K562 (cell line): ENCODE measurements around the gene DNAAF1. TPM values are rescaled to one million over a fixed set of nuclear protein-coding genes. Genes with fewer than 3 reads are reported as not detected.
A peak's percentile ranks its signal among the peaks of the same experiment; 100 is the strongest.

Source experiments
- CAMTA2 ChIP-seq: fragments of 250-450 bp; sonication (Bioruptor Pico); conservative IDR thresholded peaks from 2 replicates; pipeline ENCODE4 v1.5.1; 2022
- MCM2 ChIP-seq: fragments of 450-650 bp; IDR thresholded peaks from 2 replicates; pipeline ENCODE4 v1.6.1; 2017; ENCODE audit warnings: low read depth, mild to moderate bottlenecking
- MTF1 ChIP-seq: fragments of 250-450 bp; sonication (Bioruptor Pico); IDR thresholded peaks from 2 replicates; pipeline ENCODE4 v1.9.0; 2021; ENCODE audit warnings: moderate library complexity, mild to moderate bottlenecking, inconsistent platforms, borderline replicate concordance
- NR4A1 ChIP-seq, 2 experiments: fragments of 250-450 bp in 1 of 2; fragments of 450-650 bp in 1 of 2; sonication (Bioruptor Pico) in 1 of 2; IDR thresholded peaks; 2 replicates each; pipeline versions ENCODE4 v1.4.0 to v1.6.1; 2016 to 2020; ENCODE audit warnings: mild to moderate bottlenecking in 2 of 2, missing compliant biosample characterization in 1 of 2, missing genetic modification characterization in 1 of 2, moderate library complexity in 1 of 2
- POU5F1 ChIP-seq: fragments of 150-350 bp; IDR thresholded peaks from 2 replicates; pipeline ENCODE4 v1.6.1; 2014; ENCODE audit warnings: borderline replicate concordance, low read length, low read depth, mild to moderate bottlenecking; ENCODE audit not compliant: partially characterized antibody
- TAL1 ChIP-seq: fragments of 450-650 bp; IDR thresholded peaks from 2 replicates; pipeline ENCODE4 v1.6.1; 2016; ENCODE audit warnings: mild to moderate bottlenecking
- ZFP30 ChIP-seq: fragments of 250-450 bp; sonication (Bioruptor Pico); IDR thresholded peaks from 2 replicates; pipeline ENCODE4 v1.8.0; 2022; ENCODE audit warnings: moderate library complexity, mild to moderate bottlenecking, inconsistent platforms, borderline replicate concordance
- ZNF583 ChIP-seq: fragments of 250-450 bp; sonication (Bioruptor Pico); IDR thresholded peaks from 2 replicates; pipeline ENCODE4 v1.4.0; 2020
- polyA plus RNA-seq, 8 experiments: library from polyadenylated mRNA; depleted of rRNA in 4 of 8; stranded (reverse) in 5 of 8; unstranded in 3 of 8; fragments of >200 nt; fragmentation: Nextera tagmentation in 2 of 8; fragmentation: Illumina TruSeq in 1 of 8; extraction: Ambion mirVana in 2 of 8; extraction: Trizol in 1 of 8; gene quantifications; 2 replicates each; pipeline versions ENCODE4 v1.2.1 to v1.2.3, GENCODE V29; 2011 to 2014; ENCODE audit warnings: inconsistent platforms in 1 of 8, missing spikeins in 1 of 8
- total RNA-seq, 7 experiments: library from RNA; depleted of rRNA in 6 of 7; stranded (reverse); fragments of >200 nt in 6 of 7; fragmentation: Illumina TruSeq in 2 of 7; extraction: Trizol in 2 of 7; gene quantifications; 2 replicates each; pipeline versions ENCODE4 v1.2.1 to v1.2.3, GENCODE V29; 2011 to 2021; ENCODE audit warnings: low replicate concordance in 1 of 7
- TF ChIP-seq, protein P1 (sequence below): fragments of 250-450 bp; sonication (Bioruptor Pico); IDR thresholded peaks from 2 replicates; pipeline ENCODE4 v1.9.0; 2021; ENCODE audit warnings: mild to moderate bottlenecking, inconsistent platforms
- TF ChIP-seq, protein P2 (sequence below): fragments of 450-650 bp; IDR thresholded peaks from 2 replicates; pipeline ENCODE4 v1.6.1; 2016; ENCODE audit warnings: mild to moderate bottlenecking, moderate library complexity

Gene DNAAF1
- total and polyA plus RNA-seq, 9 of the 15 experiments (the other 6 are each of a cell fraction or from before 2014, with no cell fraction given) = 0.01 TPM; not detected in 8

GRCh38 chr16:84137287-84137686 lies 7.8 kb upstream of the DNAAF1 start (continued):
- TF ChIP-seq POU5F1 (no peak), TAL1 (no peak), MCM2 (no peak), CAMTA2 (CRISPR knock-in tag) (0 out of 2 replicates have a peak, but pooled peaks have one; percentile 67), ZFP30 (CRISPR knock-in tag) (no peak), MTF1 (CRISPR knock-in tag) (no peak), NR4A1 (CRISPR knock-in tag; IDR thresholded peaks at IDR 0.05) (0 out of 2 replicates have a peak, but pooled peaks have one; percentile 81), NR4A1 (tag; IDR thresholded peaks at IDR 0.05) (no peak), ZNF583 (CRISPR knock-in tag) (0 out of 2 replicates have a peak, but pooled peaks have one; percentile 53)
- TF ChIP-seq, protein P1, sequence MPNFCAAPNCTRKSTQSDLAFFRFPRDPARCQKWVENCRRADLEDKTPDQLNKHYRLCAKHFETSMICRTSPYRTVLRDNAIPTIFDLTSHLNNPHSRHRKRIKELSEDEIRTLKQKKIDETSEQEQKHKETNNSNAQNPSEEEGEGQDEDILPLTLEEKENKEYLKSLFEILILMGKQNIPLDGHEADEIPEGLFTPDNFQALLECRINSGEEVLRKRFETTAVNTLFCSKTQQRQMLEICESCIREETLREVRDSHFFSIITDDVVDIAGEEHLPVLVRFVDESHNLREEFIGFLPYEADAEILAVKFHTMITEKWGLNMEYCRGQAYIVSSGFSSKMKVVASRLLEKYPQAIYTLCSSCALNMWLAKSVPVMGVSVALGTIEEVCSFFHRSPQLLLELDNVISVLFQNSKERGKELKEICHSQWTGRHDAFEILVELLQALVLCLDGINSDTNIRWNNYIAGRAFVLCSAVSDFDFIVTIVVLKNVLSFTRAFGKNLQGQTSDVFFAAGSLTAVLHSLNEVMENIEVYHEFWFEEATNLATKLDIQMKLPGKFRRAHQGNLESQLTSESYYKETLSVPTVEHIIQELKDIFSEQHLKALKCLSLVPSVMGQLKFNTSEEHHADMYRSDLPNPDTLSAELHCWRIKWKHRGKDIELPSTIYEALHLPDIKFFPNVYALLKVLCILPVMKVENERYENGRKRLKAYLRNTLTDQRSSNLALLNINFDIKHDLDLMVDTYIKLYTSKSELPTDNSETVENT = peak; percentile 15; the same call in 1 of the 2 replicates
- TF ChIP-seq, protein P2, sequence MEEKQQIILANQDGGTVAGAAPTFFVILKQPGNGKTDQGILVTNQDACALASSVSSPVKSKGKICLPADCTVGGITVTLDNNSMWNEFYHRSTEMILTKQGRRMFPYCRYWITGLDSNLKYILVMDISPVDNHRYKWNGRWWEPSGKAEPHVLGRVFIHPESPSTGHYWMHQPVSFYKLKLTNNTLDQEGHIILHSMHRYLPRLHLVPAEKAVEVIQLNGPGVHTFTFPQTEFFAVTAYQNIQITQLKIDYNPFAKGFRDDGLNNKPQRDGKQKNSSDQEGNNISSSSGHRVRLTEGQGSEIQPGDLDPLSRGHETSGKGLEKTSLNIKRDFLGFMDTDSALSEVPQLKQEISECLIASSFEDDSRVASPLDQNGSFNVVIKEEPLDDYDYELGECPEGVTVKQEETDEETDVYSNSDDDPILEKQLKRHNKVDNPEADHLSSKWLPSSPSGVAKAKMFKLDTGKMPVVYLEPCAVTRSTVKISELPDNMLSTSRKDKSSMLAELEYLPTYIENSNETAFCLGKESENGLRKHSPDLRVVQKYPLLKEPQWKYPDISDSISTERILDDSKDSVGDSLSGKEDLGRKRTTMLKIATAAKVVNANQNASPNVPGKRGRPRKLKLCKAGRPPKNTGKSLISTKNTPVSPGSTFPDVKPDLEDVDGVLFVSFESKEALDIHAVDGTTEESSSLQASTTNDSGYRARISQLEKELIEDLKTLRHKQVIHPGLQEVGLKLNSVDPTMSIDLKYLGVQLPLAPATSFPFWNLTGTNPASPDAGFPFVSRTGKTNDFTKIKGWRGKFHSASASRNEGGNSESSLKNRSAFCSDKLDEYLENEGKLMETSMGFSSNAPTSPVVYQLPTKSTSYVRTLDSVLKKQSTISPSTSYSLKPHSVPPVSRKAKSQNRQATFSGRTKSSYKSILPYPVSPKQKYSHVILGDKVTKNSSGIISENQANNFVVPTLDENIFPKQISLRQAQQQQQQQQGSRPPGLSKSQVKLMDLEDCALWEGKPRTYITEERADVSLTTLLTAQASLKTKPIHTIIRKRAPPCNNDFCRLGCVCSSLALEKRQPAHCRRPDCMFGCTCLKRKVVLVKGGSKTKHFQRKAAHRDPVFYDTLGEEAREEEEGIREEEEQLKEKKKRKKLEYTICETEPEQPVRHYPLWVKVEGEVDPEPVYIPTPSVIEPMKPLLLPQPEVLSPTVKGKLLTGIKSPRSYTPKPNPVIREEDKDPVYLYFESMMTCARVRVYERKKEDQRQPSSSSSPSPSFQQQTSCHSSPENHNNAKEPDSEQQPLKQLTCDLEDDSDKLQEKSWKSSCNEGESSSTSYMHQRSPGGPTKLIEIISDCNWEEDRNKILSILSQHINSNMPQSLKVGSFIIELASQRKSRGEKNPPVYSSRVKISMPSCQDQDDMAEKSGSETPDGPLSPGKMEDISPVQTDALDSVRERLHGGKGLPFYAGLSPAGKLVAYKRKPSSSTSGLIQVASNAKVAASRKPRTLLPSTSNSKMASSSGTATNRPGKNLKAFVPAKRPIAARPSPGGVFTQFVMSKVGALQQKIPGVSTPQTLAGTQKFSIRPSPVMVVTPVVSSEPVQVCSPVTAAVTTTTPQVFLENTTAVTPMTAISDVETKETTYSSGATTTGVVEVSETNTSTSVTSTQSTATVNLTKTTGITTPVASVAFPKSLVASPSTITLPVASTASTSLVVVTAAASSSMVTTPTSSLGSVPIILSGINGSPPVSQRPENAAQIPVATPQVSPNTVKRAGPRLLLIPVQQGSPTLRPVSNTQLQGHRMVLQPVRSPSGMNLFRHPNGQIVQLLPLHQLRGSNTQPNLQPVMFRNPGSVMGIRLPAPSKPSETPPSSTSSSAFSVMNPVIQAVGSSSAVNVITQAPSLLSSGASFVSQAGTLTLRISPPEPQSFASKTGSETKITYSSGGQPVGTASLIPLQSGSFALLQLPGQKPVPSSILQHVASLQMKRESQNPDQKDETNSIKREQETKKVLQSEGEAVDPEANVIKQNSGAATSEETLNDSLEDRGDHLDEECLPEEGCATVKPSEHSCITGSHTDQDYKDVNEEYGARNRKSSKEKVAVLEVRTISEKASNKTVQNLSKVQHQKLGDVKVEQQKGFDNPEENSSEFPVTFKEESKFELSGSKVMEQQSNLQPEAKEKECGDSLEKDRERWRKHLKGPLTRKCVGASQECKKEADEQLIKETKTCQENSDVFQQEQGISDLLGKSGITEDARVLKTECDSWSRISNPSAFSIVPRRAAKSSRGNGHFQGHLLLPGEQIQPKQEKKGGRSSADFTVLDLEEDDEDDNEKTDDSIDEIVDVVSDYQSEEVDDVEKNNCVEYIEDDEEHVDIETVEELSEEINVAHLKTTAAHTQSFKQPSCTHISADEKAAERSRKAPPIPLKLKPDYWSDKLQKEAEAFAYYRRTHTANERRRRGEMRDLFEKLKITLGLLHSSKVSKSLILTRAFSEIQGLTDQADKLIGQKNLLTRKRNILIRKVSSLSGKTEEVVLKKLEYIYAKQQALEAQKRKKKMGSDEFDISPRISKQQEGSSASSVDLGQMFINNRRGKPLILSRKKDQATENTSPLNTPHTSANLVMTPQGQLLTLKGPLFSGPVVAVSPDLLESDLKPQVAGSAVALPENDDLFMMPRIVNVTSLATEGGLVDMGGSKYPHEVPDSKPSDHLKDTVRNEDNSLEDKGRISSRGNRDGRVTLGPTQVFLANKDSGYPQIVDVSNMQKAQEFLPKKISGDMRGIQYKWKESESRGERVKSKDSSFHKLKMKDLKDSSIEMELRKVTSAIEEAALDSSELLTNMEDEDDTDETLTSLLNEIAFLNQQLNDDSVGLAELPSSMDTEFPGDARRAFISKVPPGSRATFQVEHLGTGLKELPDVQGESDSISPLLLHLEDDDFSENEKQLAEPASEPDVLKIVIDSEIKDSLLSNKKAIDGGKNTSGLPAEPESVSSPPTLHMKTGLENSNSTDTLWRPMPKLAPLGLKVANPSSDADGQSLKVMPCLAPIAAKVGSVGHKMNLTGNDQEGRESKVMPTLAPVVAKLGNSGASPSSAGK = 0 out of 2 replicates have a peak, but pooled peaks have one; percentile 41
